Fibroblast of skin of scalp (primary cell): ENCODE data around the gene LAMTOR3. TPM values are rescaled to one million over a fixed set of nuclear protein-coding genes. Genes with fewer than 3 reads are reported as not detected.

Experiments used
- DNase-seq: peaks from one replicate; pipeline ENCODE4 v3.0.0-alpha.2; 2013
- polyA plus RNA-seq, 2 experiments: library from polyadenylated mRNA; unstranded; fragments of 120-200 nt; gene quantifications; one replicate each; pipeline ENCODE4 v1.2.1, GENCODE V29; 2013; ENCODE audit not compliant: insufficient read length in 2 of 2

LAMTOR3 gene, protein sequence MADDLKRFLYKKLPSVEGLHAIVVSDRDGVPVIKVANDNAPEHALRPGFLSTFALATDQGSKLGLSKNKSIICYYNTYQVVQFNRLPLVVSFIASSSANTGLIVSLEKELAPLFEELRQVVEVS
- 30.9 TPM for polyA plus RNA-seq (2013, experiment 1 of 2; ENCODE audit: insufficient read length)
- polyA plus RNA-seq (2013, experiment 2 of 2; ENCODE audit: insufficient read length): 33.8 TPM

DNA sequence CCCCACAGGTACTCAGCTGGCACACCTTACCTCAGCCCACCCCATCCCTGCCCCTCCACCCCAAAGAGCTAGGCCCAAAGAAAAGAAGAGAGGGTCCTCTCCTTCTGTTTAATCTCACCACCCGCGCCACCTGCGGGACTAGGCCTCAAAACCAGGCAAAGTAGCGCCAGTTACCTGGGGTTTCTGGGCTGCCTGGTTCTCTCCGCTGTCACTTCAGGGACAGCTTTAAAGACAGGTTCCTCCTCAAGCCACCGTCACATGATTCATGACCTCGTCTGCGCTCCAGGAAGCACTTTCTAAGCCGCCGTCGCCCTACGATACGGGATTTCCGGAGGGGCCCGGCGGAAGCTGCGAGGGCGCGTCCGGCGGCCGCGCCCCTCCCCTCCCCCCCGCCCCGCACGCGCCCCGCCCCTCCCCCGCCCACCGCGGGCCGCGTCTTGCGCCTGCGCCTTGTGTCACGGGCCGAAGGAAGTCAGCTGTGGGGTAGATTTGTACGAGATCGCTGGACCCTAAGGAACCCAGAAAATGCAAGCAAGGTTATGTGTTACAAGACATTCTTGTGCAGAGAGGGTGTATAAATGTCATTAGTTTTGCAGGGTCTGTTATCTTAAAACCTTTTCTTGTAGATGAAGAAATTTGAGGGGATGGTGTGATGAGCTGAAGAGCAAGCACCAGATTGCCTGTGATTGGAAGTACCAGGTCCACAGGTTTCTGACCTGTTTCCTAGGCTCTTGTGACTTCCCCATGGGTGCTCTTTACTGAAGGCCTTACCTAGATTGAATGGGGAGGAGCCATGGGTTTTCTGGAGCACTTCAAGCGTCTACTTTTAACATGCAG lies at the start of gene LAMTOR3:
Gene LAMTOR3, minus strand, starts transcription at position 267 of the 837 bp plus-strand sequence. CDS start 464 bp downstream, outside the sequence.
- peak; percentile 92 for DNase-seq

DNA sequence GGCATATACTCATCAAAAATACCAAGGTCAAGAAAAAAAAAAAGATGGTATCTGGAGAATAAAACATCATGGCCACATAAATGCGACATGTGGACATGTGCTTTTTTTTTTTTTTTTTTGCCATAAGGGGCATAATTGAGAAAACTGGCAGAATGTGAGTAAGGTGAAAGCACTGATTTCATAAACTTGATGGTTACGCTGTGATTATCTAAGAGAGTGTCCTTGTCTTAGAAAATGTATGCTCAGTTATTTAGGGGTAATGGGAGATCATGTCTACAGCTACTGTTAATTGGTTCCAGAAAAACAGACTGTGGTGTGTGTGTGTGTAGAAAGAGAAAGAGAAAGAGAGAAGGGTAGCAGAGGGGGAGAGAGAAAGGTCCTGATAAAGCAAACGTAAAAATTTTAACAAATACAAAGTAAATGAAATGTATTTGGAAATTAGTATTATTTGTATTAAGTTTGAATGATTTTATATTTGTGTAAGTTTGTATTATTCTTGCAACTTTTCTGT lies 44.1 kb upstream of the LAMTOR3 start:
- no peak for DNase-seq

DNA sequence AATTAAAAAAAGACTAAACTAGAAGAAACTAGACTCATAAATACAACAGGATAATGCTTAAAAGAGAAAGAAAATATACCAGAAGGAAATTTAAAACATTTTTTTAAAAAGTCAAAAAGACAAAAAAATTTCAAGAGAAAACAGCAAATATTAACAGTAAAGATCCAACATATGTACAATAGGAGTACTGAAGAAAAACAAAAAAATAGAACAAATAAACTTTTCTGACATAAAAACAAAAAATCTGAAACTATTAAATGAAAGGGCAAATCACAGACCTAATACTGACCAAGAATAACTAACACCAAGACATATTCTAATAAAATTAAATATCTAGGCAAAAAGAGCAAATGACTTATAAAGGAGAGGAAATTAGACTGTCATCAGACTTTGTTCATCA lies 40.7 kb upstream of the LAMTOR3 start:
- DNase-seq: no peak

DNA sequence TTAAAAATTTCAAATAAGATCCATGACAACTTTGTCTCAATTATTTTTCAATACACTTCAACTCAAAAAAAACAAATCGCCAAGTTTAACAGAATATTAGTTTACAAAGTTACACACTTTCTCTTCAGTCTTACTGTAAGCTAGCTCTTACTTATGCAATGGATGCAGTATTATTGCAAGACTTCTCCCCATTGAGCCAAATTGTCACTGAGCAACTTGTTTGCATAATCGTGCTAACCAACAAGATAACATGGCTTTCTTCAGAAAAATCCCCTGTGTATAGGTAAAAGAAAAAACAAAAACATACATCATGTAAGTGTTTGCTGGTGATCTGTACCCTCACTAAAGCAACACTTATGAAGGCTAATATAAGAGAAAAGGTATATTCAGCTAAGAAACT lies 33.3 kb upstream of the LAMTOR3 start:
- DNase-seq: no peak

DNA sequence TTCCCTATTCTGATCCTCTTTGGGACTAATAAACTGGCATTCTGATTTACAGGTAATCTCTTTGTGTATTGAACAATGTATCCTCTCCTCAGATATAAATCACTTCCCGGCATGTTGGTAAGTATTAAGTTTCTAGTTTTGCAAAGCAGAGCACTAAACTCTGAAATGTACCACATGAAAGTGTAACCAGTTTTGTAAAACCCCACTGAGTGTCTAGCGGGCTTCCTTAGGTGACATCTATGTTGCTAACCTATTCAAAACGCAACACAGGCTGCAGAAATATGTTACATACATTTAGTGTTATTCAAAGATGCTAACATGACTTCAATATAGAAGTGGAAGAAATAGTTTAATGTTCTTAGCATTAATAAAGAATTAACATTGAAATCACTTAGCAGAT lies 26.9 kb upstream of the LAMTOR3 start:
- DNase-seq: no peak

DNA sequence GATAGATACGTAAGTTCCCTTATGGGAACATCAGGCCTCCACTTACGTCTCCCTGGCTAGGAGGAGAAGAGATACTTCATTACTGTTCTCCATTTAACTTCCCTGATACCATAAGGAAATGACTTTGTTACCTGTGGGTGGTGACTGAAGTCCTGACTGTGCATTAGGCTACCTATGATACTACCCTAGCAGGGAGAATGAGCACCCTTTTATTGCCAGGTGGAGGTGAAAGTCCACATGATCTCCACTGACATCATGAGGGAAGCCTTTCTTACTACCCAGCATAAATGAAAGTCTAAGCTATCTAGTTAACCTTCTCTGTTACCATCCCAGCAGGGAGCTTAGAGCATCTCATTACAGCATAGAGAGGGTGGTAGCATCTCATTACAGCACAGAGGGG lies 24.4 kb upstream of the LAMTOR3 start:
- no peak for DNase-seq

DNA sequence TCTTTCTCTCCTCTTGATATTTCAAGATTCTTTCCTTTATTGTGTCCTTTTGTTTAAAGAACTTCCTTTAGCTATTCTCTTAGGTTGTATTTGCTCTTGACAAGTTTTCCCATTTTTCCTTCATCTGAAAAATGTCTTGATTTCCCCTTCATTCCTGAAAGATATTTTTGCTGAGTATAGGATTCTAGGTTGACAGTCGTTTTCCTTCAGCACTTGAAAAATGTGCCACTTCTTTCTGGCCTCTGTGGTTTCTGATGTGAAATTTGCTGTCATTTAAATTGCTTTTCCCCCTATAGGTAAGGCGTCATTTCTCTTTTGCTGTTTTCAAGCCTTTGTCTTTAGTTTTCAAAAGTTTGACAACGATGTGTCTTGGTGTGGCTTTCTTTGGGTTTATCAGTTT lies 23.3 kb upstream of the LAMTOR3 start:
- no peak for DNase-seq

DNA sequence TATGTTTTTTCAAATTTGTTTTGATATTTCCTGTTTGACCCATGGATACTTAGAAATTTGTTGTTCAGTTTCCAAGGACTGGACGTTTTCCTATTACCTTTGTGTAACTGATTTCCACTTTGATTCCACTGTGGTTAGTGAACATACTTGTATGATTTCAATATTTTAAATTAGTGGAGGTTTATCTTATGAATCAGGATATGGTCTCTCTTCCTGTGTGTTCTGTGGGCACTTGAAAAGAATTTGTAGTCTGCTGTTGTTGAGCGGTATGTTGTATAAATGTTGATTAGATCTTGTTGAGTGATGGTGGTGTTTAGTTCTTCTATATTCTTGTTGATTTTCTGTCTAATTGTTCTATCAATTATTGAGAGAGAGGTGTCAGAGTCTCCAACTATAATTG lies 21.2 kb upstream of the LAMTOR3 start:
- DNase-seq: peak; percentile 4

DNA sequence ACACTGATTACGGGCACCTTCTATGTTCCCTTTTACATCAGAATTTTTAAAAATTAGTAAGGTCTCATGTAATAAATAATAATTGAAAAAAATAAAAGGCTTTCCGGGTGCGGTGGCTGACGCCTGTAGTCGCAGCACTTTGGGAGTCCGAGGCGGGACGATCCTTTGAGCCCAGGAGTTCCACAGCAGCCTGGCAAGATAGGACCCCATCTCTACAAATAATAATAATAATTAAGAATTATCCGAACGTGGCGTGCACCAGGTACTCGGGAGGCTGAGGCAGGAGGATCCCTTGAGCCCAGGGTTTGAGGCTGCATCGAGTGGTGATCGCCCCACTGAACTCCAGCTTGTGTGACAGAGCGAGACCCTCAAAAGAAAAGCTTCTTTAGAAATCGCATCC lies 771 bp upstream of the LAMTOR3 start:
- no peak for DNase-seq

DNA sequence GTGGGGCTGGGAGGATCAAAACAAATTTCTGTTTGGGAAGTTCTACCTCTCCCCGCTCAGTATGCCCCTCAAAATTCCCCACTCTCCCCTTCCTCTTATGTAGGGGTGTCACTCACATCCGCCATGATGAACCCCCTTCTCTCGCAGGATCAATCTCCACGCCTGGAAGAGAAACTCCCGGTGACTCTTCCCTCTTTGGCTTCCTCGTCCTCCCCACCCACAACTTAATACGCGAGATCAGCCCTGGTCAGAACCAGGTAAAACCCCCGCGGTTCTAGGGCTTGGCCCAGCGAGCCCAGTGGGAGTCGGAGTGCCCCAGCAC lies 427 bp downstream of the LAMTOR3 start:
- no peak for DNase-seq

DNA sequence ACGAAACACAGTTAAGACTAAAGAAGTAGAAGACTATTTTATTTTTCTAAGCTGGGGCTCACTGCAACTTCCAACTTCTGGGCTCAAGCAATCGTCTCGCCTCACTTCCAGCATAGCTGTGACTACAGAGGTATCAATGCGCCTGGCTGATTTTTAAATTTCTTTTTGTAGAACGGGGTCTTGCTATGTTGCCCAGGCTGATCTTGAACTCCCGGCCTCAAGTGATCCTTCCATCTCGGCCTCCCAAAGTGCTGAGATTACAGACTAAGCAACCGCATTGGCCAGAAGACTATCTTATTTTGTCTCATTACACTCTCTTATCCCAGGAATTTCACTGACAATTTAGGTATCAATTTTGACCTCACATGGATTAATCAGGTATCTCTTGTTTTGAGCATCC lies 1.2 kb downstream of the LAMTOR3 start:
- no peak for DNase-seq

DNA sequence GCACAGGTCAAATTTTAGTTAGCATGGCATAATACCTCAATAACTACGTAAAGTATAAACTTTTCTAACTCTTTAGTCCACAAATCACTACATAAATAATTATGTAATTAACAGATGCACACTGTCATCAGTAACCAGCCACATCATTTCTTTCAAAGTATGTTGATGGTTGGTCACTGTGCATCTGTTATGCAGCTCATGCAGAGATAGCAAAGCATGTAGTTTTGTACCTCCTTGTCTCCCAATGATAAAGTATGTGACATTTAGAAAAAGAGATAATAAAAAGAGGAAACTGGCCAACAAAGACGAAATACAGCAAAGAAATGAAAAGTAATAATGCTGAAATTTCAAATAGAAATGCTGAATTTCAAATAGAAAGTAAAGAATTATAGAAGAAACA lies 2.9 kb downstream of the LAMTOR3 start:
- no peak for DNase-seq

DNA sequence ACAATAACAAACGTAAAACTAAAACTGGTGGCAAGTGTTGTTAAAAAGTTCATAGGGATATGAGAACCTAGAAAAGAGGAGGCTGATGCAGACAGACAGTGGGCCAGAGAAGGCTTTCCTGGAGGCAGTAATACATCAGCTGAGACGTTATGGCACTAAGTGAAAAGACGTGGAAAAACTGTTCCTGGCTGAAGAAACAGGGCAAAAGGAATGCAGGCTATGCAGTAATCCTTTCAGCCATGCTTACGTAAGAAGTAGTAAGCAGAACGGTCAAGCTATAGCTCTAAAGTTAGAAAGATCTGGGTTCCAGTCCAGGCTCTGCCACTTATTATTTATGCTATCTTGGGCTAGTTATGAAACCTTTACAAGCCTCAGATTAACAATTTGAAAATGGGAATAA lies 6.4 kb downstream of the LAMTOR3 start:
- DNase-seq: no peak

DNA sequence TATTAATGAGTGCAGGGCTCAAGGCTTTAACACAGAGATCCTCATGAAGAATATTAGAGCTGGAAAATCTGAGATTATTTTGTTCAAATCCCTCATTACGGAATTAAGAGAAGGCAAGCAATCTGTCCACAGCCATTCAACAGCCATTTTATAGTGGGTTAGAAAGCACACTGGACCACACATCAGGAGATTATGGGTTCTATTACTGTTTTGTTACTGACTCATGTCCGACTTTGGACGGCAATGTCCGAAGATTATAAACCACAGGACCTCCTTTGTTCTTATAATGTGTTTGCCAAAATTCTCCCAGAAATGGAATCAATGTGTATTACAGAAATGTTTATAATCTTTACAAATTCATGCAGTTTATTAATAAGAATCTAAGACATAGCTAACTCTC lies 8.1 kb downstream of the LAMTOR3 start:
- DNase-seq: no peak

DNA sequence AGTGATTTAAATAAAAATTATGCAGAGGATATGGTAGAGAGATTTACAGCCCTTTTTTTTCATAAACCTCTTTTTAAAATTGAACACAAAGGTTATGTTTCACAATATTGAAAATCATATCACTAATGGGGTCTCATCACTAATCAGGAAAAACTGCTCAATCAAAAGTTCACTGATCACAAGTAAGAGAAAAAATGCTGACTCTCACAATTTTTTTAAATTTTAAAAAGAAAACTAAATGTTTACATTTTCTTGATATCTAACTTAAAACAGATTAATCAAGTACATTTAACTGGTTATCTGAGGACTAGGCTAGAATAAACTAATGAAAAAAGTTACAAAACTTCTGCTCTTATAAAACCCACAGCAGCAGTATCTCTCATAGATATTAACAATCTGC lies 8.5 kb downstream of the LAMTOR3 start:
- no peak for DNase-seq

DNA sequence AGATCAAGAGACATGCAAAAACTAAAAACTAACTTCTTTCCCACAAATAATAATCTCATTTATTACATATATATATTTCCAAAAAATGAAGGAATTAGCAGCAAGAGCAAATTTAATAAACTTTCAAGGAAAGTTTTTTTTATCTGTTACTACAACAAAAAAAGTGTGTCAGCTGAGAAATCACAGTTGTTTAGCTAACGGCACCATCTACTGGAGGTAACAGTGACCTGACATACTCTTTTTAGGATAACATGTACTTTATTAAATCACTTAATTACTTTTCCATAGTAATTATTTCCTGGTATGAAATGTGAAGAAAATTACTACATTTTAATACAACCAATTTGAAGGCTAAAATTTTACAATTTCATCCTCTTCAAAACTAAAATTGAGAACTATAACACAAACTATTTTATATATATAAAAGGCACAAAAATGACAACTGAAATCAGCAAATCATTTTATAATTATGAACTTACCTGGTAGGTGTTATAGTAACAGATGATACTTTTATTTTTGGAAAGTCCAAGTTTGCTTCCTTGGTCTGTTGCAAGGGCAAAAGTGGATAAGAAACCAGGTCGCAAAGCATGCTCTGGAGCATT lies 9.1 kb downstream of the LAMTOR3 start:
- peak; percentile 24 for DNase-seq

DNA sequence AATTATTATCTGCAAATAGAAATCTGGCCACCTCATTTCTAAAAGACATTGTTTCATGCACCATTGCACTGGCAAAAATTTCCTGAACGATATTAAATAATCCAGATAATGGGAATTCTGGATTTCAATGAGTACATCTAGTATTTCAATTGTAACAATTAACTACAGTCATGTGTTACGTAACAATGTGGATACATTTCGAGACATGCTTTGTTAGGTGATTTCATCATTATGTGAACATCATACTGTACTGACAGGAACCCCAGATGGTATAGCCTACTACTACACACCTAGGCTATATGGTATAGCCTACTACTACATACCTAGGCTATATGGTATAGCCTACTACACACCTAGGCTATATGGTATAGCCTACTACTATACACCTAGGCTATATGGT lies 14.8 kb downstream of the LAMTOR3 start:
- no peak for DNase-seq

DNA sequence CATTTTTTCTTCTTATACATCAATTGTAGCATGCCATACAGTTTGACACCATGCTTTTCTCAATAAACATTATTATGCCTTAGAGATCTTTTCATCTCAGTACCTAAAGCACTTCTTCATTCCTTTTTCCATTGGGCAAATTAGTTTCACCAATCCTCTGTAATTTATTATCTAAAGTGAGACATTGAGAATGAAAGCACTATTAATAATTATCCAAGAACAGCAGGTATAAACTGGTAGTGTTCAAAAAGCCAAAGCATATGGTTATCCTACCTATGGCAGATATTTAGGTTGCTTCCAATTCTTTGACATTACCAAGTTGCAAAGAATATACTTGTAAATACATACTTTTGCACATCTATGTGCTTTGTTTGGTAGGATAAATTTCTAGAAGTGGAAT lies 15.6 kb downstream of the LAMTOR3 start:
- no peak for DNase-seq

DNA sequence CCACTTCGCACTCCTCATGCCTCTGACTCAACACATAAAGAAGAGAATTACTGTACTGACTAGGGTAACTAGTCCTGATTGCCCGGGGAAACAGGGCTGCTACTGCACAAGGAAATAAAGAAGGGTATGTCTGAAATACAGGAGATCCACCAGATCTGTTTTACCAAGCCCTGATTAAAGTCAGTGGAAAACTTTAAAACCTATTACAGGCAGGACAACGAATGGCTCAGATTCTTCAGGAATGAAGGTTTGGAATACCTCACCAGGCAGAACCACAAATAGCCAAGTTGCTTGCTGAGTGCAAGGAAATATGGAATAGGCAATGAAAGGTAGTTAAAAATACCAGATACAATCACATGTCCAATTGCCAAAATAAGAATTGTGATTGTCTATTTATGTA lies 17.3 kb downstream of the LAMTOR3 start:
- no peak for DNase-seq

DNA sequence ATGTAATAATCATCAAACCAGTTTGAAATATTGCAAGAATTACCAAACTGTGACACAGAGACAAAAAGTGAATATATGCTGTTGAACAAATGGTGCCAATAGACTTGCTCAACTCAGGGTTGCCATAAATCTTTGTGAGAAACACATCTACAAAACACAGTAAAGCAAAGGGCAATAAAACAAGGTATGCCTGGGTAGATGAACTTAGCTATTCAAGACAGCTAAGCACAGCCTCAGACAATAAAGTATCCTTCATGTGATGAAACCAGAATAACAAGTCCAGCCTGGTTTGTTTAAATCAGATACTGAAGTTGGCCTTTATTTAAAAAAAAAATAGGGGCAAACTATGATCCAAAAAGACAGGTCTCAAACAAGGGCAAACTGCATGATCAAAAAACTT lies 19.2 kb downstream of the LAMTOR3 start:
- no peak for DNase-seq

DNA sequence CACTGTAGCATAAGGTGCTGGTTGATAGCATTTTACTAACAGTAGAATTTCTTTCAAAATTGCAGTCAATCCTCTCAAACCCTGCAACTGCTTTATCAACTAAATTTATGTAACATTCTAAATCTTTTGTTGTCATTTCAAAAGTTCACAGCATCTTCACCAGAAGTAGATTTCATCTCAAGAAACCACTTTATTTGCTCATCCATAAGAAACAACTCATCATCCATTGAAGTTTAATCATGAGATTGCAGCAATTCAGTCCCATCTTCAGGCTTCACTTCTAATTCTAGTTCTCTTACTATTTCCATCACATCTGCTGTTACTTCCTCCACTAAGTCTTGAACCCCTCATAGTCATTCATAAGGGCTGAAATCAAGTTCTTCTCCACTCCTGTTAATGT lies 21.7 kb downstream of the LAMTOR3 start:
- DNase-seq: no peak

DNA sequence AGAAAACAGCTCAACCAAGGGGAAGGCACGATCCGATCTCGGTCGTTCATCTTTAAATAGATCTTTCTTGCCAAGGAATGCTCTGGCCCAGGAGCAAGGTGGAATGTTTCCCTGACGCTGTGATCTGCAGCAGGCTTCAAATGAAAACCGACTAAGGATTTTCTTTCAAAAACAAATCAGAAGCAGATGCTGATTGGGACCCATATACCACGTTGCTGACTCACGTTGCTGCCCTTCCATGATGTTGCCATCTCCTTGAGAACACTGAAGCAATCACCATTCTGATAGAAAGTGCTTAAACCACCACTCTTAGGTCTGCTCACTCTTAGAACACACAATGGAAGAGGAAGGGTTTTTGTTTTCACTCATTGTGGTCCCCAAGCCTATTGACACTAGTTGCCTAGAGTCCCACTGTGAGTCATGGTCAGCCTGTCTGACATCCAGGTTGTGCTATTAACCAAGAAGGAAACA lies 26.1 kb downstream of the LAMTOR3 start:
- DNase-seq: peak; percentile 19

DNA sequence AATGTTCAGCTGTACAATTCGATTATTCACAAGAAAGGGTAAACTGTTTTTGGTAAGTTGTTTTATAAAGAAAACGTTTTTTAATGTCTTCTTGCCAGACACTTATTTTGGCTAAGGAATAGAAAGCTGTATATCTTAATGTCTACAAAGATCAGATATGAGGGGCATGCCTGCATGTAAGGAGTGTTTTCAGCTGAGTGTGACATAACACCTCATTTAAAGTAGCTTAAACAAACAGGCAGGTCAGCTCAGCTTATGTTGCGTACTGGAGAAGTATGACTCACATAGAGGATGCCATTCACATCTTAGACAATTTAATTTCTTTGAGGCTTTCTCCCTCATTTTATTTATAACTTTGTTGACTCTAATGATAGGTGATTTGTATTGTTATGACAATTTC lies 30.4 kb downstream of the LAMTOR3 start:
- DNase-seq: no peak
